Coronary artery (tissue), 2 donors: ENCODE data around the gene CDC5L.
"Not testable (repeated sequence)": the region's sequence is repeated elsewhere in the genome, so short reads cannot be mapped to it uniquely, and the experiment has no call there.

Experiments used
- DNase-seq: peaks from one replicate; pipeline ENCODE4 v3.0.0-alpha.2; 2017; ENCODE audit warnings: low spot score
- H3K27ac ChIP-seq, 2 donors: fragments of 200-600 bp; sonication (generic); one replicate each; pipeline ENCODE4 v1.5.1; 2016 to 2019
- H3K4me3 ChIP-seq: fragments of 200-600 bp; sonication (generic); 2 replicates; pipeline ENCODE4 v1.5.1; 2016; ENCODE audit warnings: mild to moderate bottlenecking, moderate library complexity
- CTCF ChIP-seq: fragments of 200-600 bp; sonication (generic); IDR thresholded peaks from one replicate; pipeline ENCODE4 v1.5.1; 2019; ENCODE audit warnings: antibody characterized with exemption

Gene CDC5L

DNA sequence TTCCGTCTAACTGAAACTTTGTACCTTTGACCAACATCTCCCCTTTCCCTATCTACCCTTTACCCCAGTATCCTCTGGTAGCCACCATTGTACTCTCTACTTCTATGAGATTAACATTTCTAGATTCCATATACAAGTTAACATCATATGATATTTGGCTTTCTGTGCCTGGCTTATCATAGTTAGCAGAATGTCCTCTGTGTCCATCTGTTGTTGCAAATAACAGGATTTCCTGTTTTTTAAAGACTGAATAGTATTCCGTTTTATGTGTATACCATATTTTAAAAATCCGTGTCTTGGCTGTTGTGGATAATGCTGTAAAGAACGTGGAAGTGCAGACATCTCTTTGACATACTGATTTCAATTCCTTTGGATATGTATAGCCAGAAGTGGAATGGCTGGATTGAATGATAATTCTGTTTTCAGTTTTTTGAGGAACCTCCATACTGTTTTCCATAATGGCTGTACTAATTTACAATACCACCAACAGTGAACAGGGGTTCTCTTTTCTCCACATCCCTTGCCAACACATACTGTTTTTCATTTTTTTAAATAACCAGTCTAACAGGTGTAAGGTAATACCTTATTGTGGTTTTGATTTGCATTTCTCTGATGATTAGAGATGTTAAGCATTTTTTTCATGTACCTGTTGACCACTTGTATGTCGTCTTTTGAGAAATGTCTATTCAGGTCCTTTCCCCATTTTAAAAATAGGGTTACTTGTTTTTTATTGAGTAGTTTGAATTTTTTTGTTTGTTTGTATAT is 53.8 kb downstream of the CDC5L start:
- no peak for TF ChIP-seq CTCF
- Histone ChIP-seq H3K4me3 (no peak overlapping the region), H3K27ac (no peak overlapping the region)
- no peak for DNase-seq

DNA sequence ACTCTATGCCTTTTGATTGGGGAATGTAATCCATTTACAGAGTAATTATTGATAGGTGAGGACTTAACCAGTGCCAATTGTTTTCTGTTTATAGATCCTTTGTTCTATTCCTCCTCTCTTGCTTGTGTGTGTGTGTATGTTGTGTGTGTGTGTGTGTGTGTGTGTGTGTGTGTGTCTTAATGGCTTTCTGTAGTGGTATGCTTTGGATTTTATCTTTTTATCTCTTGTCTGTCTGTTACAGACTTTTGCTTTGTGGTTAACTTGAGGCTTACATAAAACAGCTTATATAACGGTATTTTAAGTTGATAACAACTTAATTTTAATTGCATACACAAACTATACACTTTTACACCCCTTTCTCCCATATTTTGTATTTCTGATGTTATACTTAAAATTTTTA is 54.7 kb downstream of the CDC5L start:
- no peak overlapping the region for H3K27ac ChIP-seq
- no peak overlapping the region for H3K4me3 ChIP-seq
- no peak for DNase-seq
- TF ChIP-seq CTCF = no peak

DNA sequence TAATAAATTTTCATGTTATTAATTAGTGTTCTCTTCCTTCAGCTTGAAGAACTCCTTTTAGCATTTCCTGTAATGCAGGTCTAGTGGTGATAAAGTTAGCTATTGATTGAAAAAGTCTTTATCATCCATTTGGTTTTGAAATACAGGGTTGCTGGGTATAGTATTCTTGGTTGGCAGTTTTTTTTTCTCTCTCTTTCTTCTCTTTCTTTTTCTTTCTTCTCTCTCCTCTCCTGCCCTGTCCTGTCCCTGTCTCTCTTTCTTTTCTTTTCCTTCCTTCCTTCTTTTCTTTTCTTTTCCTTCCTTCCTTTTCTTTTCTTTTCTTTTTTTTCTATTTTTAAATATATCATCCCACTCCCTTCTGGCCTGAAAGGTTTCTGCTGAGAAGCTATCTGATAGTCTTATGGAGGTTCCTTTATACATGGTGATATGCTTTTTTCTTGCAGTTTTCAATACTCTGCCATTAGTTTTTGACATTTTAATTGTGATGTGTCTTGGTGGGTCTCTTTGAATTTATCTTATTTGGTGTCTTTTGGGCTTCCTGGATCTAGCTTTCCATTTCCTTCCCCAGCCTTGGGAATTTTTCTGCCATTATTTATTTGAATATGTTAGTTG is 55.4 kb downstream of the CDC5L start:
- no peak overlapping the region for H3K27ac ChIP-seq
- no peak for TF ChIP-seq CTCF
- no peak for DNase-seq
- H3K4me3 ChIP-seq = no peak overlapping the region

GRCh38 chr6:44444853-44445252 is 57.3 kb downstream of the CDC5L start:
- no peak overlapping the region for H3K4me3 ChIP-seq
- no peak for TF ChIP-seq CTCF

DNA sequence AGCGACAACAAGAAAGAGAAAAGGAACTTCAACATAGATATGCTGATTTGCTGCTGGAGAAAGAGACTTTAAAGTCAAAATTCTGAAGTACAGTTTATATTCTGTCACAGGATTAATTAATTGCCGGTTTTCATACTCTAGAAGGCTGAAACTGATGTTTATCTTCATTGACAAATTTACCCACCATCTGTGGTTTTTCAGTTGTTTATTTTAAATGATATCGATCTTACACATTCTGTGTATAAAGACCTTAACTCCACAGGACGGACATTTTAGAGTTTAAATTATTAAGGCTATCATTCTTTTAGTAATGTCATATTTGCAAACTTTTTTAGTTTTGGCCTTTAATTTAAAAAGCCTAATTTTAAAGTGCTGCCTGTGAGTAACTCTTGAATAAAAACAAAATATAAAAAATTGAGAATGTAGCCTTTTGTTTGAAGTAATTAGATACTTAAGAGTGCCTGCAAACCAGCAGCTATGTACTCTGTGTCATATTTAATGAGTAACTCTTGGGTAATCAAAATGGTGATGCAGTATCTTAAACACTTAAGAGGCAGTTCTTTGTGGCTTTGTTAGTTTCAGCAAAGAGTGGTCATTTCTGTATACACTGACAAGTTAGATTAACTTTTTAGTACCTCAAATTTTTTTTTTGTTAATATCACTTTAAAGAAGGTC is 59.3 kb downstream of the CDC5L start:
- Histone ChIP-seq H3K4me3 (no peak overlapping the region), H3K27ac (no peak overlapping the region)
- TF ChIP-seq CTCF = no peak
- DNase-seq = no peak

More at GRCh38 chr6:44444853-44445252, 57.3 kb downstream of the CDC5L start:
- H3K27ac ChIP-seq = no peak overlapping the region
- DNase-seq = no peak

GRCh38 chr6:44449181-44449580 is 61.7 kb downstream of the CDC5L start:
- not testable (repeated sequence) for DNase-seq, H3K4me3 ChIP-seq, H3K27ac ChIP-seq

DNA sequence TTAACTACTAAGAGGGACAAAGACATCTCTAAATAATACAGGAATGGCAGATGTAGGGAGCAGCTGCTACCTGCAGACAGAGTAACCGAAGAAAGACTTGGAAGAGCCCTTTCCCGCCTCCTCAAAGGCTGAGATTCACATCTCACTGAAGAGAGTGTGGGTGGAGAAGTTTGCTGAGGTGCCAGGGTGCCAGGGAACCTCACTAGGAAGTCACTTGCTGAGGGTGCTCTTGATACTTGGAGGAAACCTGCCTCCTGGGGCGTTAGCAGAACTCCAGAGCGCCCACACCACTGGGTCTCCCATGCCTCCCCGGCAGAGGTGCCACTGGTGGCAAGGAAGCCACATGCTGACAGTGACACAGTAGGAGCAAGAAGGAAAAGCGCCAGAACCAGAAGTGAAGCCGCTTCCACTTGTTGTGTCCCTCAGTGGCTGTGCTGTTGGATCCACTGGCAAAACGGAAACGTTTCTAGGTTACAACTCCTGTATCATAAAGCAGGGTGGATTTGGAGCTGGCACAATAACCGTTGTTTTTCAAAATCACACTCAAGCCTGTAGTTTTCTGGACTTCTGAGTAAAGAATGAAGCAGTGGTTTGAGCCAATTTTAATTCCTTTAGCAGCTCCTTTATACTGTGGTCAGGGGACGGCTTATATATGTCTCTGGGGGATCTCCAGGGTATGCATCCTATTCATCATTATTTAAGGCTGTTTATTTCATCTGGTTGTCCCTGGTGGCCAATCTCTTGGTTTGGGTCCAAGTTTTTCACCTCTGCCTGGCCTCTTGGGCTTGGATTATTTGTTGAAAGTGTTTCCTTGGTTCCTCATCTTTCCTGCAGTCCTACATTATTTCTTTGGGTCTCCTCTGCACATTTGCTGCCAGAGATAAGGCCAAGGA is 64.5 kb downstream of the CDC5L start:
- no peak overlapping the region for H3K27ac ChIP-seq
- no peak for TF ChIP-seq CTCF
- no peak overlapping the region for H3K4me3 ChIP-seq
- DNase-seq = no peak
